Mucosa of descending colon (tissue), 3 donors: ENCODE results near the gene SLC46A1. TPM values are rescaled to one million over a fixed set of nuclear protein-coding genes. Genes with fewer than 3 reads are reported as not detected.

Source experiments
- ATAC-seq: fragments of 200-7000 bp; cut with Tn5 transposase; one replicate; pipeline ENCODE4 v1.9.1; 2020; ENCODE audit warnings: mild to moderate bottlenecking, moderate library complexity
- DNase-seq, 3 donors: peaks; one replicate each; pipeline ENCODE4 v3.0.0-alpha.2; 2020
- H3K36me3 ChIP-seq: fragments of 200-600 bp; one replicate; pipeline ENCODE4 v1.8.0; 2021; ENCODE audit warnings: low read depth, mild to moderate bottlenecking
- H3K4me1 ChIP-seq: fragments of 200-600 bp; one replicate; pipeline ENCODE4 v1.8.0; 2021; ENCODE audit warnings: low read depth, mild to moderate bottlenecking
- H3K4me3 ChIP-seq: fragments of 200-600 bp; one replicate; pipeline ENCODE4 v1.8.0; 2021; ENCODE audit warnings: mild to moderate bottlenecking
- H3K9me3 ChIP-seq: fragments of 200-600 bp; one replicate; pipeline ENCODE4 v1.8.0; 2021; ENCODE audit warnings: mild to moderate bottlenecking
- intact Hi-C, 2 donors: fragments of 100-400 bp; cut with DNase I in 1 of 2; cut with micrococcal nuclease in 1 of 2; formaldehyde crosslinking; loops; one replicate each; pipeline versions ENCODE4 v1.11.0 to v1.11.1; 2022; cut with DNase I, micrococcal nuclease
- total RNA-seq, 3 donors: library from RNA; stranded (reverse); fragmentation: NEBNext Ultra II Directional in 2 of 3; extraction: Animal tissue kit (Norgen Biotek cat#: 25700) in 2 of 3; gene quantifications; one replicate each; pipeline versions ENCODE4 v1.2.1 to v1.2.4, GENCODE V29; 2021 to 2023
- TF ChIP-seq, protein P1 (sequence below): fragments of 200-600 bp; IDR thresholded peaks from one replicate; pipeline ENCODE4 v1.8.0; 2022; ENCODE audit warnings: antibody characterized with exemption, mild to moderate bottlenecking
- donor health status: DM: no; HTN: no; CAD: no; lungs with moderate emphysema.
- donor health status: DM: no; HTN: no; CAD: no.
- donor health status: DM: no; HTN: yes; CAD: no.

The SLC46A1 gene
- total RNA-seq, 3 donors from 2014 or later: 4.2 to 10.0 (median 8.6) TPM

DNA sequence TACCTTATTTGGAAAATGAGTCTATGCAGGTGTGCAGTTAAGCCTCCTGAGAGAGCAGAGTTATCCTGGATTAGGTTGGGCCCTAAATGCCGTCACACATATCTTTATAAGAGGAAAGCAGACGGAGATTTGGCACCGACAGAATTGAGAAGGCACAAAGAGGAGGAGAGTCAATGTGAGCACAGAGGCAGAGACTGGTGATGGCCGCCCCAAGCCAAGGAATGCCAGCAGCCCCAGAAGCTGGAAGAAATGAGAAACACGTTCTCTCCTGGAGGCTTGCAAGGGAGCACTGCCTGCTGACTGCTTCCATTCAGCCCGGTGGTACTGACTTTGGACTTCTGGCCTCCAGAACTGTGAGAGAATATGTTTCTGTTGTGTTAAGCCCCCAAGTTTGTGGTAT lies 3.2 kb downstream of the SLC46A1 start:
- no peaks in the 10 kb centered on the region for H3K9me3 ChIP-seq
- no peak for DNase-seq
- H3K4me1 ChIP-seq: peaks cover 9% of the 10 kb centered on the region
- intact Hi-C loops: no loop called here
- H3K4me3 ChIP-seq: no peak overlapping the region
- no peak for ATAC-seq
- H3K36me3 ChIP-seq: no peaks in the 10 kb centered on the region
- TF ChIP-seq, protein P1, sequence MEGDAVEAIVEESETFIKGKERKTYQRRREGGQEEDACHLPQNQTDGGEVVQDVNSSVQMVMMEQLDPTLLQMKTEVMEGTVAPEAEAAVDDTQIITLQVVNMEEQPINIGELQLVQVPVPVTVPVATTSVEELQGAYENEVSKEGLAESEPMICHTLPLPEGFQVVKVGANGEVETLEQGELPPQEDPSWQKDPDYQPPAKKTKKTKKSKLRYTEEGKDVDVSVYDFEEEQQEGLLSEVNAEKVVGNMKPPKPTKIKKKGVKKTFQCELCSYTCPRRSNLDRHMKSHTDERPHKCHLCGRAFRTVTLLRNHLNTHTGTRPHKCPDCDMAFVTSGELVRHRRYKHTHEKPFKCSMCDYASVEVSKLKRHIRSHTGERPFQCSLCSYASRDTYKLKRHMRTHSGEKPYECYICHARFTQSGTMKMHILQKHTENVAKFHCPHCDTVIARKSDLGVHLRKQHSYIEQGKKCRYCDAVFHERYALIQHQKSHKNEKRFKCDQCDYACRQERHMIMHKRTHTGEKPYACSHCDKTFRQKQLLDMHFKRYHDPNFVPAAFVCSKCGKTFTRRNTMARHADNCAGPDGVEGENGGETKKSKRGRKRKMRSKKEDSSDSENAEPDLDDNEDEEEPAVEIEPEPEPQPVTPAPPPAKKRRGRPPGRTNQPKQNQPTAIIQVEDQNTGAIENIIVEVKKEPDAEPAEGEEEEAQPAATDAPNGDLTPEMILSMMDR: no peak

DNA sequence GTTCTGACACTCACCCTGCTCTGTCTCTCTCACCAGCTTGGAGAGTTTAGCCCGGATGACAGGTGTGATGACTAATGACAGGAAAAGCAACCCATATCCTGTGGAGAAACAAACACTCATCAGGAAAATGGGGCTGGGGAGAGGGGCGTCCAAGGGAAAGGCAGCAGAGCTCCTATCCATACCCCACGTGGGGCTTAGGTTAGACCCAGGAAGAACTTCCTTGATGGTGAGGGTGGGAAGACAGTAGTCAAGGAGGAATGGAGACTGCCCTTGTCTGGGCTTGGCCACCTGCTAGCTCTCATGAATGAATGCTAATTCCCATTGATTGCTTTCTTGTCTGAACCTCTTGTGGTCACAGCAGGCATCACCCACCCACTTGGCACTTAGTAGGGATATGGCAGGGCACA lies 3.8 kb downstream of the SLC46A1 start:
- DNase-seq: no peak
- Histone ChIP-seq H3K9me3 (no peaks in the 10 kb centered on the region), H3K4me1 (peaks cover 9% of the 10 kb centered on the region), H3K4me3 (no peak overlapping the region), H3K36me3 (no peaks in the 10 kb centered on the region)
- TF ChIP-seq, protein P1: no peak
- no peak for ATAC-seq
- intact Hi-C loops: no loop called here

DNA sequence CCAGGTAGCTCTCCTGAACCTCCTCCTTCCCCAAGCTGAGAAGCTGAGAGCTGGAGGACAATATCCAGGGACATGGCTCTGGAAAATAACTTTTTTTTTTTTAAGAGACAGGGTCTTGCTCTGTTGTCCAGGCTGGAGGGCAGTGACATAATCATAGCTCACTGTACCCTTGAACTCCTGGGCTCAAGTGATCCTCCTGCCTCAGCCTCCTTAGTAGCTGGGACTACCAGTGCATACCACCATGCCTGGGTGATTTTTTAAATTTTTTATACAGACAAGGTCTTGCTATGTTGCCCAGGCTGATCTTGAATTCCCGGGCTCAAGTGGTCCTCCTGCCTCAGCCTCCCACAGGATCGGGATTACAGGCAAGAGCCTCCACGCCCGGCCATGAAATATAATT lies 6.2 kb downstream of the SLC46A1 start:
- no peak overlapping the region for H3K4me3 ChIP-seq
- no peak for DNase-seq
- intact Hi-C loops: no loop called here
- no peaks in the 10 kb centered on the region for H3K36me3 ChIP-seq
- peaks cover under 1% of the 10 kb centered on the region for H3K4me1 ChIP-seq
- TF ChIP-seq, protein P1: no peak
- H3K9me3 ChIP-seq: no peaks in the 10 kb centered on the region
- ATAC-seq: no peak

DNA sequence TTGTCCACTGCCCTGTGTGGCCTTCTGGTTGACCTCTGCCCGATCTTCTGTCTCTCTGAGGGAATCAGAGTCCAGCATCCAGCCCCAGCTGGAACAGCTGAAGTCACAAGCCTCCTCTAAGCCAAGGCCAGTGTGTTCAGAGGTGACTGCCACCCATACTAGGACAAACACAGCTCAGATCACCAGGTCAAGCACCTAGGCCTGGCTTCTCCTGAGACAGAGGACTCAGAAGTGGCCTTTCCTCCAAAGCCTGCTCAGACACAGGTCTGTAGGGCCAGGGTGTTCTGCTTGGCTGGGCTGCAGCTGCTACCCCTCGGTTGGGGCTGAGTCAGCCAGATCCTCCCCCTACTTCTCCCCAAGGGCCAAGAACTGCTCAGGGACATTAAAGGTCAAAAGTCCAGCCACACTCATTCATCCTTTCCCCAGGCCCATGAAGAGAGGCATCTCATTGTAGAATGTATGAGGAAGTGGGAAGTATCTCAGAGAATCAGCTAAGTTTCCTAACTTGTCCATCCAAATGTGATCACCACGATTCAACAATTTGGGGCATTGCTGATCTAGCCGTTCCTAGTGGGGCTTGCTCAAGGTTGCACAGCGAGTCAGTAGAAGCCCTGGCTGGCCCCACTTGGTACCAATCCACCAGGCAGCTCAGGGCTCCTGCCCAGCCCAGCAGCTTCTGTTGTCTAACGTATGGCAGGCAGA lies 7.6 kb downstream of the SLC46A1 start:
- Histone ChIP-seq H3K9me3 (no peaks in the 10 kb centered on the region), H3K36me3 (no peaks in the 10 kb centered on the region), H3K4me3 (no peak overlapping the region), H3K4me1 (no peaks in the 10 kb centered on the region)
- no peak for DNase-seq
- peak; percentile 22 for ATAC-seq
- intact Hi-C loops: no loop called here
- TF ChIP-seq, protein P1: no peak

DNA sequence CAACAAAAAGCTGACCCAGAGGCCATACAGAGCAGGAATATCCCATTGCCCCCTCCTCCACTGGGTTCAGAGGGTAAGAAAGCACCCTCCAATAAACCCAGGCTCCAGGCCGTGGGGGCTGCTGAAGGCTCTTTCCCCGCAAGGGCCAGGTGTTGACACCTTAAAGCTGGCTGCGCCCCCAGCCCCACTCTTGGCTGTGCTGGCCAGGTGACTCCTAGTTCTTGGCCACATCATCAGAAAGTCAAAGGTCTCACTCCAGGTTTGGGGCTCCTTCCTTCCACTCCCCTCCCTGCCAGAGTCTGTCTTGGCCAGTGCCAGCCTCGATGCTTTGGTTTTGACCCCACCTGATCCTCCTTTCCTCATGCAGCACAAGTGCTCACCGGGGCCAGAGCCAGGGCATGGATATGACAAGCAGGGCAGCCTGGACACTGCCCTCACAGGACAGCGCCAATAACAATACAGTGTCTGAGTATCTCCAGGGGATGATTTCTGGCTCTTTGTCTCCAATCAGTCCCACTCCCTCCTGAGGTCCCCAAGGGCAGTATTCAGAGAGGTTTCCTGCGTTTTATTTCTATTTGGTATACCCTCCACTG lies 8.2 kb downstream of the SLC46A1 start:
- no peak overlapping the region for H3K4me3 ChIP-seq
- peak; percentile 5 for ATAC-seq
- no peaks in the 10 kb centered on the region for H3K9me3 ChIP-seq
- DNase-seq: no peak
- no peaks in the 10 kb centered on the region for H3K36me3 ChIP-seq
- intact Hi-C loops: no loop called here
- H3K4me1 ChIP-seq: no peaks in the 10 kb centered on the region
- TF ChIP-seq, protein P1: no peak
